ENCODE results near the gene ADCY4.
"Not testable (repeated sequence)": the region's sequence is repeated elsewhere in the genome, so short reads cannot be mapped to it uniquely, and the experiment has no call there.

Gene ADCY4

GRCh38 chr14:24337824-24338175 is 2.9 kb upstream of the ADCY4 start:
- no peak for DNase-seq

GRCh38 chr14:24337144-24337823 is 2.4 kb upstream of the ADCY4 start:
- DNase-seq, result no peak

GRCh38 chr14:24335461-24336171 is 745 bp upstream of the ADCY4 start:
- no peak for DNase-seq

- no peak for DNase-seq
Observed at GRCh38 chr14:24332268-24332993, 2.4 kb downstream of the ADCY4 start.

- DNase-seq, result no peak
Observed at GRCh38 chr14:24331731-24332267, 3.1 kb downstream of the ADCY4 start.

GRCh38 chr14:24330973-24331674 is 3.7 kb downstream of the ADCY4 start:
- no peak for DNase-seq

GRCh38 chr14:24329736-24330135 is 5.1 kb downstream of the ADCY4 start:
- DNase-seq, result no peak

GRCh38 chr14:24329073-24329663 is 5.7 kb downstream of the ADCY4 start:
- no peak for DNase-seq

- DNase-seq, result not testable (repeated sequence)
Observed at GRCh38 chr14:24327914-24328313, 7.0 kb downstream of the ADCY4 start.

- DNase-seq, result no peak
Observed at GRCh38 chr14:24327303-24327702, 7.6 kb downstream of the ADCY4 start.

- no peak for DNase-seq
Observed at GRCh38 chr14:24325963-24326362, 8.9 kb downstream of the ADCY4 start.

- no peak for DNase-seq
Observed at GRCh38 chr14:24325041-24325530, 9.8 kb downstream of the ADCY4 start.

- DNase-seq, result no peak
Observed at GRCh38 chr14:24324024-24324423, 10.8 kb downstream of the ADCY4 start.

- DNase-seq, result no peak
Observed at GRCh38 chr14:24323341-24323740, 11.5 kb downstream of the ADCY4 start.

- no peak for DNase-seq
Observed at GRCh38 chr14:24322672-24323071, 12.2 kb downstream of the ADCY4 start.

- DNase-seq, result no peak
Observed at GRCh38 chr14:24321212-24321975, 13.5 kb downstream of the ADCY4 start.

GRCh38 chr14:24317141-24317928 is 17.5 kb downstream of the ADCY4 start:
- no peak for DNase-seq

- DNase-seq, result no peak
Observed at GRCh38 chr14:24316597-24316950, 18.3 kb downstream of the ADCY4 start.

- DNase-seq, result no peak
Observed at GRCh38 chr14:24315807-24316596, 18.9 kb downstream of the ADCY4 start.

GRCh38 chr14:24315243-24315806 is 19.5 kb downstream of the ADCY4 start:
- DNase-seq, result no peak
